NCI-H1092 (cell line): Measurements from ENCODE around the gene RPEL1.
A peak's percentile ranks its signal among the peaks of the same experiment; 100 is the strongest.

ENCODE experiments used
- DNase-seq: peaks from one replicate; lab custom pipeline; 2025; lab: John Stamatoyannopoulos, UW

Gene RPEL1

DNA sequence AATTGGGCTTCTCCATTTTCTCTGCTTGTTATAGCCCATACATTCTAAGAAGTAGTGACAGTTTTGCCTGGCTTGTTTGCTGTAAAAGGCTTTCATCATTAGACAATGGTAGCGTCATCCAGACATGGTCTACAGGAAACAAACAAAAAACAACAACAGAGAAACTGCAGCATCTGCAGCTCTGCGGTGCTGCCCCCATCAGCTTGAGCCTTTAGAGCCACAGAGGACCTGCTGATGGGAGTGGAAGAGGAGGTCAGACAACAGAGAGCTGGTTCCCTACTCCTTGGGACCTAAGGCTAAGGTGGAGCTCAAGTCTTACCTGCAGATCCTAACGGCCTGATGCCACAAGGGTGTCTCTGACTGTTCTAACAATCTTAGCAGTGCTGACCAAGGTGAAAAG, 34.3 kb downstream of the RPEL1 start:
- no peak for DNase-seq

DNA sequence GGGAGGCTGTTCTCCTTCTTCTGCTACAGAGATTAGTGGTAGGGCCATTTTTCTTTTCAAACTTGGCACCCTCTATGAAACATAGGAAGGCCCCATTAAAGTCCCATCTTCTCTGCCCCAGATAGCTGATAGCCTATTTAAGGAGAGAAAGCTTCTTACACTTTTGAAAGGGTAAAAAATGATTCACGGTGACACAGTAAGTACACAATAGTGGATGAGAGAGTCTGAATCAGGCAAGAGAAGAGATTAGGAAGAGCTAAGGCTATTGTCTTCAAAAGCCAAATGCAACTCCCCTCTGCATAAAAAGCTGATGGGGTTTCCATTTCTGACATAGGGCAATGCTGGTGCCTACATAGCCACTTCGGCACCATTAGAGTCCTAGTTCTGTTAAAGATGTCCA, 34.8 kb downstream of the RPEL1 start:
- DNase-seq: no peak

DNA sequence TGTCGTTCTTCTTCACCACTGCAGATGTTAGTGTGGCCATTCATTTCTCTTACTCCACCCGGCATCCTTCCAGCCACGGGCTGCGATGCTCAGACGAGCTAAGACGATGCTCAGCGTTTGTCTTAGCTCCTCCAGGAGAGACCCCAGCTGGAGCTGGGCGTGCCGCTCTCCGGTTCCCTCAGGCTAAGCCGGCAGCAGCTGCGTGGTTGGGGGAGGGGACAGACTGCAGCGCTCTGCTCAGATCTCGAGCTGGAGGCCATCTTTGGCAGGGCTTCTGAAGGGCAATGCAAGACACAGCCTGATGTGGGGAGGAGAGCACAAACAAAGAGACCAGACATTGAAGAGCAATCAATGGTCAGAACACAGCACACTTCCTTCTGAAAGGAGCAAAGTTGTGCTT, 36.1 kb downstream of the RPEL1 start:
- DNase-seq: peak; percentile 78

DNA sequence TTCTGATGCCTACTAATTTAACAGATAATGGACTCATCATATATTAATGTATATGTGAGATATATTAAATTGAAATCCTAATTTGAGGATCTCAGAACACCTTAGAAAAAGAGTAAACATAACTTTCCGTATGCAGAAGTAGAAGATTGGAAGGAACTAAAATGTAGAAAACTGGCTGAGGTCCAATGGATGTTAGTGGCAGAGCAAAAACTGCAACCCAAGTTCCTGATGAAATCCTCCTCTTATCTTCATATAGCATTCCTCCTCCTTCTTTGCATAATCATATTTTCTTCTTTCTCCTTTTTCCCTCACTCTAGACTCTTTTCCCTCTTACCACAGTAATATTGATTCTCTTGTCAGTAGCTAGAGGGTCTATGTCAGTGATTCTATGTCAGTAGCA, 37.3 kb downstream of the RPEL1 start:
- no peak for DNase-seq

DNA sequence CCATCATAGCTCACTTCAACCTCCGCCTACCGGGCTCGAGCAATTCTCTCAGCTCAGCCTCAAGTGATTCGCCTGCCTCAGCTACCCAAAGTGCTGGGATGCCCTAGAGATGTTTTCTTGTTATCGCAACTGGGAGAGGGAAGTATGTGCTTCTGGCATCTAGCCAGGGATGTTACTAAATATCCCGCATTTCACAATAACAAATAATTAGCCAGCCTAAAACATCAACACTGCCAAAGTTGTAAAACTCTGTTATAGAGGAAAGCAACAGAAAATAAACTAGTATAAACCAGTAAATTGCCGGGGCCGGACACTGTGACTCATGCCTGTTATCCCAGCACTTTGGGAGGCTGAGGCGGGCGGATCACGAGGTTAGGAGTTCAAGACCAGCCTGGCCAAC, 38.5 kb downstream of the RPEL1 start:
- DNase-seq: no peak

DNA sequence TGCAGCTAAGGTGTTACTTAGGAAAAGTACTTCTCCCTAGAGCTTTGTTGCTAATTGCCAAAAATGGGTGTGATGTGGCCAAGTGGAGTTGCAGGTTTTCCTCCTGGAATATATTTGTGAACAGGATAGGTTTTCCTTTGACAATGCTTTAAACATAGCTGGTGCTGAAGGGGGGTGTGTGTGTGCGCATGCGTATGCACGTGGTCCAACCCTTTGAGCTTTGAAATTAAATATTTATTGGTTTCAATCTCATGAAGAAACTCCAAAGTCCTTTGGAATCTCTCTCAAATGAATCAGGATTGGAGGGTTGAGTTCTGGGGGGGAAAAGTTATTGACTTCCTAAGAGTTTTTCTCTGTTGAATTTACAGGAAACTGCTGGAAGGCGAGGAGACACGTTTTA, 42.3 kb downstream of the RPEL1 start:
- no peak for DNase-seq

DNA sequence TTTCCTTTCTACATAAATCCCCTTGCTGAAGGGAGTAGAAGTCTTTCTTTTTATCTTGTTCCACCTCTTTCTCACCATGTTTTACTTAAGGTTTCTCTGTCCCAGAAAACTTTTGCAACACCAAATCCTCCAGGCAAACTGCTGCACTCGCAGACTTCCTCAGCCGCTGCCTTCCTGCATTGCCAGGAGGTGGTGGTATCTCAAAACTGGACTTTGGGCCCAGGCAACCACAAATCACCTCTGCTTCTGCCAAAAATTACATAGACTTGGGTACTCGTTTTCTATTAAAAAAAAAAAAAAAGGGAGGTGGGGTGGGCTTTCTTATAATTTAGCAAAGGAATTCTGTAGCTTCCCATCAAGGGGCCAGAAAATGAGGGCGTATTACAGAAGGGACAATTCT, 45.9 kb downstream of the RPEL1 start:
- no peak for DNase-seq

DNA sequence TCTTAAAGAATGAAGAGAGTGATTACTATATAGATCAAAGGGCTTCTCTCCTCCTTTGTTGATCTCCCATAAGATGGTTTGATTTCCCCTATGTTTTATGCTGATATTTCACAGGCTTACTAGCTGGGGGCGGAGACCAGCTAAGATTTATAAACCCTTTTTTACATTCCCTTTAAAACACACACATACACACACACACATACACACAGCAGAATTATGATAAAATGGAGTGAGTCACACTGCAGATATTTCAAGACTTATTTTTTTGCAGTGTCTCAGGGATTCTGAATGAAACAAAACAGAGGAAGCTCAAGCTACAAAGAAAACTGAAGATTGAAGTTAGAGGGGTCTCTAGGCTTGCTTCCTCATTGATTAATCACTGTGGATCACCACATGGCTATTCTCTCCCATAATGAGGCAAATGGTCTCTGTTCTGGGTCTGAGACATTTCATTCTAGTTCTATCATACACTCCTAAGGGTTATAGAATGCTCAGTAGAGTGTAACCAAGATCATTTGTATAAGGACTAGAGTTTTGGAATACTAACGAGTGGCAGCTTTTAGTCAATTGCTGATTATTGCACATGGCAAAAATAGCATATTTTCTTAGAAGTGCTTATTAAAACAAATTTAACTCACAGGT, 49.8 kb downstream of the RPEL1 start:
- DNase-seq: no peak
